Cardiac fibroblast (primary cell): ENCODE results near the gene SCN1A.

ENCODE experiments used
- DNase-seq, 2 donors: peaks; one replicate each; pipeline versions ENCODE4 v3.0.0 to v3.0.0-alpha.2; 2010; ENCODE audit warnings: low read depth in 2 of 2
- H3K4me3 ChIP-seq, 2 donors: replicated peaks in 1 of 2; 1 replicate in 1 of 2; 2 replicates in 1 of 2; pipeline ENCODE4 v1.5.1; 2011; ENCODE audit warnings: low read depth in 2 of 2, low read length in 2 of 2, mild to moderate bottlenecking in 2 of 2, moderate library complexity in 1 of 2
- TF ChIP-seq, protein P1 (sequence below): IDR thresholded peaks from one replicate; pipeline ENCODE4 v1.5.1; 2011; ENCODE audit warnings: low read depth, mild to moderate bottlenecking, low read length, inconsistent platforms

Gene SCN1A

DNA sequence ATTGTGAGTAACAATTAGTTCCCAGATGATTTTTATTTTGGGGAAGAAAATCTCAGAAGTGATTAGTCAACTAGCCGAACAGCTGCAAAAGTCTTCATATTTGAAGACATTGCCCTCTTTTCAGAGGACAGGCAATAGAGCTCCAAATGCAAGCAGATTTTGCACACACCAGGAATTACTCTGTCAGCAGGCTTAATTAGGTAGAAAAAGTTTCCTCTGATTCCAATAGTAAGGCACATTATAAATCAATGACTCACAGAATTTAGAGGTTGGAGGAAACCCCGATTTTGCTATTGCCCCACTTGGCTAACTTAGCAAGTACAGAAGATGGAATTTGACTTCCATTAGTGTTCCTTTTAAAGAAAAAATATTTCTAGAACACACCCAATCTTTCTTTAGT is 30.7 kb upstream of the SCN1A start:
- TF ChIP-seq, protein P1, sequence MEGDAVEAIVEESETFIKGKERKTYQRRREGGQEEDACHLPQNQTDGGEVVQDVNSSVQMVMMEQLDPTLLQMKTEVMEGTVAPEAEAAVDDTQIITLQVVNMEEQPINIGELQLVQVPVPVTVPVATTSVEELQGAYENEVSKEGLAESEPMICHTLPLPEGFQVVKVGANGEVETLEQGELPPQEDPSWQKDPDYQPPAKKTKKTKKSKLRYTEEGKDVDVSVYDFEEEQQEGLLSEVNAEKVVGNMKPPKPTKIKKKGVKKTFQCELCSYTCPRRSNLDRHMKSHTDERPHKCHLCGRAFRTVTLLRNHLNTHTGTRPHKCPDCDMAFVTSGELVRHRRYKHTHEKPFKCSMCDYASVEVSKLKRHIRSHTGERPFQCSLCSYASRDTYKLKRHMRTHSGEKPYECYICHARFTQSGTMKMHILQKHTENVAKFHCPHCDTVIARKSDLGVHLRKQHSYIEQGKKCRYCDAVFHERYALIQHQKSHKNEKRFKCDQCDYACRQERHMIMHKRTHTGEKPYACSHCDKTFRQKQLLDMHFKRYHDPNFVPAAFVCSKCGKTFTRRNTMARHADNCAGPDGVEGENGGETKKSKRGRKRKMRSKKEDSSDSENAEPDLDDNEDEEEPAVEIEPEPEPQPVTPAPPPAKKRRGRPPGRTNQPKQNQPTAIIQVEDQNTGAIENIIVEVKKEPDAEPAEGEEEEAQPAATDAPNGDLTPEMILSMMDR: no peak
- DNase-seq: peak in 1 of 2 donors; percentile 12
- no peak overlapping the region for H3K4me3 ChIP-seq

DNA sequence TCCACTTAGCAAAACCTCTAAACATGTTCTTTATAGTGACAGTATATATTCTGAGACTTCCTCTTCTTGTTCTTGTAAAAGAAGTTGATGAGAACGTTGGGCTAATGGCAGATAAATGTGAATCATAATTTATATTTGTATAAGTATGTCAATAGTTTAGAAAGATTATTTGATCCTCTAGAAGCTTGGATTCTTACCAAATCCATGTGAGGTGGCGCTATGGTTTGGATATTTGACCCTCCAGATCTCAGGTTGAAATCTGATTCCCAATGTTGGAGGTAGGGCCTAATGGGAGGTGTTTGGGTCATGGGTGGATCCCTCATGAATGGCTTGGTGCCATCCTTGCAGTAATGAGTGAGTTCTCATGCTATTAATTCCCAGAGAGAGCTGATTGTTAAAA is 29.8 kb upstream of the SCN1A start:
- TF ChIP-seq, protein P1: no peak
- no peak for DNase-seq
- H3K4me3 ChIP-seq: no peak overlapping the region

DNA sequence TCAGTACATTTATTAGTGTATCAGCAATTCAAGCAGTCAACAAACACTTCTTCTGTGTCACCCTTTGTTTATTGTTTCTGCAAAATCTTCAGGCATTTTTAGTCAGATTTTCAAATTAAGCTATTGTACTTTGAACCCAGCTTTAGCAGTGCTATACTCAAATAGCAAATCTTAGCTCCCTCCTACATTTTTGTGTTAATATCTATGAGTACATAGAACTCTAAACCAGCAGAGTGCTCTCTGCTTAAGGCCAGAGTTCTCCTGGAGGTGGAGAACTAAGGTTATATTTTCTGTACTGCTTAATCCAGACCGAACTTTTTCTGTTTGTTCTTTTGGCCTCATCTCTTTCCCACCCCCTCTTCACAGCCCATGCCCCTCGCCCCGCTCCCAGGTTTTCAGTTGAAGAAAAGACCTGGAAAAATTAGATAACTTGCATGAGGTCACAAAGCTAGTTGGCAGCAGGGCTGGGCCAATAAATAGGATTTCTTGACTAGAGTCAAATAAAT is 29.2 kb upstream of the SCN1A start:
- TF ChIP-seq, protein P1: no peak
- DNase-seq: no peak
- H3K4me3 ChIP-seq: no peak overlapping the region

DNA sequence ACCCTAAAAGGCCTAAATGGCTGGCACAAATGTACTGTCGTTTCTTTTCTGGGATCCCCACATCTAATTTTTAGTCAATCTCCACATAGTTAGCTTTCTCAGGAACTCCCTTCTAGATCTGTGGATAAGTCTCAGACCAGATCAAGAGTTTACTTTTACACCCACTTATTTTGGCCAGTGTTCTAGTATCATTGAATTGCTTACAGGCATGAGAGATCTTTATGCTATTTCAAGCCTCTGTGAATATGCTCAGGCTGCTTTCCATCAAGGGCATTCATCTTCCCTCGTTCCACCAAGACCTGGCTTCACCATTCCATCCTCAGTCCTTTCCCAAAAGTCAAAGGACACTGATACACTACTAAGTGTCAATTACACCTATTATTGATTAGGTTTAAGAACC is 27.8 kb upstream of the SCN1A start:
- TF ChIP-seq, protein P1: no peak
- no peak for DNase-seq
- H3K4me3 ChIP-seq: no peak overlapping the region

DNA sequence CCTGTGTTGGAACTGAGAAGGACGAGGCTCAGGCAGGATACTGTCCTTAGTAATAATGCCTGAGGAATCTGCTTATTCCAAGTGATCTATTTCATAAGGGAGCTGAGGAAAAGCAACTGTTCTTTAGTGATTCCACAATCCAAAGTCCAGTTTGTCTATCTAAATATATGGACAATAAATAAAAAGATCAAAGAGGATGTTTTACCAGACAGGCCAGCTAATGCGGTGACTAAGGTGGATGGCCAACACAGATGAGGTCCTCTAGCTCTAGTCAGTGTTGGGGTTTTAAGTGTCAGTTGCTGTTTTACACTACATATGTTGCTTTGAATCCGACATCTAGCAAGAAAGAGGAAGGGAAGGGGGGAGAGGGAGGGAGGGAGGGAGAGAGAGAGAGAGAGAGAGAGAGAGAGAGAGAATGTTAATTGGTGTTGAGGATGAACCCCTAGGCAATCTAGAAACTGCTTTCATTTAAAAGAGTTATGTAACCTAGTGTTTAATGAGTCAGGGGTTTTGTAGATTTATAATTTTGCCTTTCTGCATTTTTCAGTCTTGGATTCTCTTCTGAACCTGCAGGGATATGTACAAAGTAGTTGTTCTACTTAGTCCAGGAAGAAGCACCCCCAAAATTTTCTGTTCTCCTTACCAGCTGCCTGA is 27.0 kb upstream of the SCN1A start:
- TF ChIP-seq, protein P1: no peak
- H3K4me3 ChIP-seq: no peak overlapping the region
- DNase-seq: no peak

DNA sequence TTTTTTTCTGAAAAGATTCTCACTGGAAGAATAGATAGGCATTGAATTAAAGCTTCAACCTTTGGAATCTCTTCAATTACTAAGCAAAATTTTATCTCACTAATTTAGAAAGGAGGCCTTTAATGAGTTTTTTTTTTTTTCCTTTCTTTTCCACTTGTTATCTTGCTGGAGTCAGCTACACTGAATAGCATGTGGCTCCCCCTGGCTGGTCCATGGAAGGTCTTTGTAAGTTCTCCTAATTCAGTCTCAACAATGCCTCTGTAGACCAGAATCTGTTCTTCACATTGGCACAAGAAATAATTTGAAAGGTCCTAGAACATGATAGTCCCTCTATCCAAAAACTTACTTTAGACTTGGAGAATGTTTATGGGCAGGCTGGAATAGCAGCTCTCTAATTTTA is 24.2 kb upstream of the SCN1A start:
- DNase-seq: no peak
- H3K4me3 ChIP-seq: no peak overlapping the region
- TF ChIP-seq, protein P1: no peak
